Measurements from ENCODE around the gene SLC39A7.

SLC39A7 gene

DNA sequence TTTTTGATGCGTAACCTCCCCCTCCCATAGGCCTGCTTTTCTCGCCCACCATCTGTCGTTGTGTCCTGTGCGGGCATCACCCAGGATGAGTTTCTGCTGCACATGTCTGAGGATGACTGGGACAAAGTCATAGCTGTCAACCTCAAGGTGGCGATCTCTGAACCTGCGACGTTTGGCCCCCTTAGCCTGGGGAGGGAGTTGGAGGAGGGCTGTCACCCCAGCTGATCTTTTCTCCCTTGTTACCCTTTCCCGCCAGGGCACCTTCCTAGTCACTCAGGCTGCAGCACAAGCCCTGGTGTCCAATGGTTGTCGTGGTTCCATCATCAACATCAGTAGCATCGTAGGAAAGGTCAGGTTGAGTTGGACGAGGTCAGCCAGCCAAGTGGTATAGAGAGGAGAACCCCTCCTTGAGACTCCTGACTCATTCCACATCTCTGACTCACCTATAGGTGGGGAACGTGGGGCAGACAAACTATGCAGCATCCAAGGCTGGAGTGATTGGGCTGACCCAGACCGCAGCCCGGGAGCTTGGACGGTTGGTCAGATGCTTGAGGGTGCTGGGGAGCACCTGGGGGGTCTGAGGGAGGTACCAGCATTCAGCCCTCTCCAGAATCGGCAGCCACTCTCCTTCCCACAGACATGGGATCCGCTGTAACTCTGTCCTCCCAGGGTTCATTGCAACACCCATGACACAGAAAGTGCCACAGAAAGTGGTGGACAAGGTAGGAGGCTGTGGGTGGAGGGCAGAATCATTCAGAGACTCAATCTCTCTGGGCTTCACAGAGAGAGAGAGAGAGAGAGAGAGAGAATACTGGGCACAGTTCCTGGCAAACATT lies 4.7 kb downstream of the SLC39A7 start:
- peak overlapping the region; percentile 92 for H3K27ac ChIP-seq (ENCODE audit: insufficient read depth, low read depth, low read length, poor library complexity, severe bottlenecking)
- H3K27me3 ChIP-seq (ENCODE audit: control insufficient read depth, insufficient read depth, low read length, poor library complexity, severe bottlenecking) = peaks cover 8% of the 10 kb centered on the region
- H3K9me3 ChIP-seq (ENCODE audit: control insufficient read depth, low read length) = no peaks in the 10 kb centered on the region
- peaks cover 46% of the 10 kb centered on the region for H3K4me1 ChIP-seq (ENCODE audit: control insufficient read depth, insufficient read depth, low read length)
- 25 to 27% methylated on average over 17 of the region's 17 CpGs for whole genome bisulfite sequencing, 2 experiments
- peaks cover 28% of the 10 kb centered on the region for H3K36me3 ChIP-seq (ENCODE audit: control insufficient read depth, insufficient read depth, low read length)
- H3K4me3 ChIP-seq (ENCODE audit: insufficient read depth, low read depth, low read length) = peak overlapping the region; percentile 60

DNA sequence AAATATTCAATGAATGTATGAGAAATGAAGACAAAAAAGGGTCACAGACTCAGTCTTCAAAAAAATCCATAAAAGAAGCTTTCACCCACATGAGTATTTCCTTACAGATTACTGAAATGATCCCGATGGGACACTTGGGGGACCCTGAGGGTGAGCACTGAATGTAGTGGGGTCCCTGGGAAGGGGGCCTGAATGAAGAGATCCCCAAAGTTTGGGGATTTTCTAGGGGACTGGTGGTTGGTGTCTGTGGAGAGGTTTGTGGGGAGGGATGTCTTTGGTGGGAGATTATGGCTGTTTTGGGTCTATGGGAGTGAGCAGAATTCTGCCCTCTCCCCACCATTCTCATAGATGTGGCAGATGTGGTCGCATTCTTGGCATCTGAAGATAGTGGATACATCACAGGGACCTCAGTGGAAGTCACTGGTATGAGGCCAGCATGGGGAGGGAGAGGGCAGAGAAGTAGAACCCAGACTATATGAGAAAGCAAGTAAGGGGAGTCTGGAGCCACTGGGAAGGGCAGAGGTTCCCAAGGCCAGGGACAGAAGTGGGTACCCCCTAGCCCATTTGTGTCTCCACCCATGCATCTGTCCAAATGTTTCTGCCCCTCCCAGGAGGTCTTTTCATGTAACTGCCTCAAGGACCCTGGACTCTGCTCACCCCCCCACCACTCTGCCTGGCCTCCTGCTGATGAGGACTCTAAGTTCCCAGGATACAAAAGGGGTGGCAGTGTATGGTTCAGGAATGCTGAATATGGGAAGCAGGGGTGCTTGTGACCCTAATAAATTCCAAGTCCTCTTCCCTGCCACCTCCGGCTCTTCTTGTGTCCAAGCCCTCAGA lies 5.6 kb downstream of the SLC39A7 start:
- no peaks in the 10 kb centered on the region for H3K9me3 ChIP-seq (ENCODE audit: control insufficient read depth, low read length)
- H3K27ac ChIP-seq (ENCODE audit: insufficient read depth, low read depth, low read length, poor library complexity, severe bottlenecking) = peak overlapping the region; percentile 92
- peaks cover 46% of the 10 kb centered on the region for H3K4me1 ChIP-seq (ENCODE audit: control insufficient read depth, insufficient read depth, low read length)
- 48 to 50% methylated on average over 3 of the region's 3 CpGs for WGBS, 2 experiments
- H3K36me3 ChIP-seq (ENCODE audit: control insufficient read depth, insufficient read depth, low read length) = peaks cover 32% of the 10 kb centered on the region
- H3K4me3 ChIP-seq (ENCODE audit: insufficient read depth, low read depth, low read length) = peak overlapping the region; percentile 89
- peaks cover 8% of the 10 kb centered on the region for H3K27me3 ChIP-seq (ENCODE audit: control insufficient read depth, insufficient read depth, low read length, poor library complexity, severe bottlenecking)

DNA sequence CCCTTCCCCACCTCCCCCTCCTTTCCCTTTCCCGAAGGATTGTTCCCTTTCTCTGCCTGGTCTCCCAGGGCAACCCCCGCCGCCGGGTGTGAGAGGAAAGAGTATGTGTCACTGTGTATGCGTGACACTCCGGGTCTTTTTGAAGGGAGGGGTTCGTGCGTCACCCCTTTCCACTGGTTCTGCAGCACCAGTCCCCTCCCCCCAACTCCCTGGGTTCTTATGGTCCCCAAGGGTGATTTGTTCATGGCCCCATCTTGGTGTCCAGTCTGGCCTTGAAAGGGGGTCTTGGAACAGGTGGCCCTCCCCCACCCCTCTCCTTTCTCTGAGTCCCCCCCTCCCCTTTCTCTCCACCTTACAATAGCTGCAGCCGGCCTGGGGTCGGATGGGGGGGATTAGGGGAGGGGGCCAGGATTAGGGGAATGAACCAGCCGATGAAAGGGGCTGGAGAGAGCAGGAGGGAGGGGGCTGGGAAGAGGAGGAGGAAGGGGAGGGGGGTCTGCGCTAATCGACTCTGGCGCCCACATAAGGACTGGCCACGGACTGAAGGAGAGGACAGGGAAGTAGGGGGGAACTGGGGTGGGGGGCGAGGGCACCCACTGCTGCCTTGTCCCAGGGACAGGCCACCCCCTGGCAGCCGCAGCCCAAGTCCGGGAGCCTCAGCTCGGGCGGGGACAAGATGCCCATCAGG lies 6.3 kb downstream of the SLC39A7 start:
- Histone ChIP-seq H3K27me3 (ENCODE audit: control insufficient read depth, insufficient read depth, low read length, poor library complexity, severe bottlenecking) (peaks cover 8% of the 10 kb centered on the region), H3K36me3 (ENCODE audit: control insufficient read depth, insufficient read depth, low read length) (peaks cover 37% of the 10 kb centered on the region), H3K4me3 (ENCODE audit: insufficient read depth, low read depth, low read length) (peak overlapping the region; percentile 89), H3K9me3 (ENCODE audit: control insufficient read depth, low read length) (no peaks in the 10 kb centered on the region), H3K27ac (ENCODE audit: insufficient read depth, low read depth, low read length, poor library complexity, severe bottlenecking) (peak overlapping the region; percentile 92), H3K4me1 (ENCODE audit: control insufficient read depth, insufficient read depth, low read length) (peaks cover 40% of the 10 kb centered on the region)
- 1 to 2% methylated on average over 19 to 20 of the region's 20 CpGs for WGBS, 2 experiments

DNA sequence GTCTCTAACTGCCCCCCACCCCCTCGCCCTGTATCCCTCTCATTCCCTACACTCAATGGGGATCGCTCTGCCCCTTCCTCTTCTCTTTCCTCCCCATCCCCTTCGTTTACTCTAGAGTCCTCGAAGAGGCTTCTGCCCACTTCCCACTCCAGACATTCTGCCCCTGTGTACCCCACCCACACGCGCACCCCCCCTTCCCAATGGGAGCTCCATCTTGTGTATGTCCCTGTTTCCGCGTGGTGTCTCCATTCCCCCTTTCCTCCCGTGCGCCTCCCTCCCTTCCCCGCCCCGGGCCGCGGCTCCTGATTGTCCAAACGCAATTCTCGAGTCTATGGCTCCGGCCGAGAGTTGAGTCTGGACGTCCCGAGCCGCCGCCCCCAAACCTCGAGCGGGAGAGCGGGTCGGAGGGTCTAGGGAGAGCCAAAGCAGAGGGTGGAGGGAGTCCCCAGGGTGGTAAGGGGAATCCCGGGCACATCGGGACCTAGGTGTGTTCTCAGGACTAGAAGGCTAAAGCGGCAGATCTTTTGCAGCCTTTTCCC lies 7.0 kb downstream of the SLC39A7 start:
- Histone ChIP-seq H3K4me3 (ENCODE audit: insufficient read depth, low read depth, low read length) (peak overlapping the region; percentile 89), H3K27me3 (ENCODE audit: control insufficient read depth, insufficient read depth, low read length, poor library complexity, severe bottlenecking) (peaks cover 8% of the 10 kb centered on the region), H3K36me3 (ENCODE audit: control insufficient read depth, insufficient read depth, low read length) (peaks cover 34% of the 10 kb centered on the region), H3K27ac (ENCODE audit: insufficient read depth, low read depth, low read length, poor library complexity, severe bottlenecking) (peak overlapping the region; percentile 92), H3K4me1 (ENCODE audit: control insufficient read depth, insufficient read depth, low read length) (peaks cover 43% of the 10 kb centered on the region), H3K9me3 (ENCODE audit: control insufficient read depth, low read length) (no peaks in the 10 kb centered on the region)
- 1% methylated on average over 29 of the region's 29 CpGs for WGBS, 2 experiments

DNA sequence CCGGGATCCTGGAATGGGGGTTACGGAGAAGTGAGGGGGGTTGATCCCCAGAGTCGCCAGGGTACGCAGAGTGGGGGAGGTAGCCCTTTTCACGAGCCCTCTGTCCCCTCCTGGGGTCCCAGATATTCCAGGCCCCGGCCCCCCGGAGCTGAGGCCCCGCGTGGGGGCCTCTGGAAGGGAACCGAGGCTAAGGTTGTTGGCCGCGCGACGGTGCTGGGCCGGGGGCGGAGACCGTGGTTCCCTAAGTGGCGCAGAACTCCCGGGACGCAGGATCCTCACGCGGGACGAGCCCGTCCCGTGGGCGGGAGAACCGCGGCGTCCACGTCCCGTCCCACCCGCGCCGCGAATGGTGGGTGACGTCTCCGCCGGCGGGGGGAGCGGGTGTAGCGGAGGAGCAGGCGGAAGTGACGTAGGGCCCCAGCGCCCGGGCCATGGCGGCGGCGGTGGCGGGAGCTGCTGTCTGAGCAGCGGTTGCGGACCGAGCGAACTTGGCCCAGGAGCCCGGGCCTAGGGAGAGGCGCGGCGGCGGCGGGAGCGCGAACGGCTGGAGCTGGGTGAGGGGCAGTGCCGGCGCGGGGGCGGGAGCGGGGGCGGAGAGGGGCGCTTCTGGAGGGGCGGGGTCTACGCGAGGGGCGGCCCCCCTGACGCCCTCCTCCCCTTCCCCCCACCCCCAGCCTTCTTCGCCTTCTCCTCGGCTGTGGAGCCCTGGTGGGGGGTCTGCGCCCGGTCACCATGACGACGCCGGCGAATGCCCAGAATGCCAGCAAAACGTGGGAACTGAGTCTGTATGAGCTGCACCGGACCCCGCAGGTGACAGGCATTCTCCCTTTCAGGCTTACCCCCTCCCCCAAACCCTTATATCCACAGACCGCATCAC lies 7.7 kb downstream of the SLC39A7 start, which contains the start of gene RING1:
RING1 (plus strand) TSS at position 410 of the 877 bp plus-strand sequence; CDS start at position 733, 323 bp downstream.
- peak within 1 kb of the TSS; percentile 89 for H3K4me3 ChIP-seq (ENCODE audit: insufficient read depth, low read depth, low read length)
- peaks cover 45% of the 10 kb centered on the region for H3K4me1 ChIP-seq (ENCODE audit: control insufficient read depth, insufficient read depth, low read length)
- peaks cover 9% of the 10 kb centered on the region for H3K27me3 ChIP-seq (ENCODE audit: control insufficient read depth, insufficient read depth, low read length, poor library complexity, severe bottlenecking)
- peak within 1 kb of the TSS; percentile 92 for H3K27ac ChIP-seq (ENCODE audit: insufficient read depth, low read depth, low read length, poor library complexity, severe bottlenecking)
- WGBS, 2 experiments = 0 to 1% methylated on average over 81 to 86 of the region's 86 CpGs
- H3K9me3 ChIP-seq (ENCODE audit: control insufficient read depth, low read length) = no peaks in the 10 kb centered on the region
- H3K36me3 ChIP-seq (ENCODE audit: control insufficient read depth, insufficient read depth, low read length) = peaks cover 27% of the 10 kb centered on the region

DNA sequence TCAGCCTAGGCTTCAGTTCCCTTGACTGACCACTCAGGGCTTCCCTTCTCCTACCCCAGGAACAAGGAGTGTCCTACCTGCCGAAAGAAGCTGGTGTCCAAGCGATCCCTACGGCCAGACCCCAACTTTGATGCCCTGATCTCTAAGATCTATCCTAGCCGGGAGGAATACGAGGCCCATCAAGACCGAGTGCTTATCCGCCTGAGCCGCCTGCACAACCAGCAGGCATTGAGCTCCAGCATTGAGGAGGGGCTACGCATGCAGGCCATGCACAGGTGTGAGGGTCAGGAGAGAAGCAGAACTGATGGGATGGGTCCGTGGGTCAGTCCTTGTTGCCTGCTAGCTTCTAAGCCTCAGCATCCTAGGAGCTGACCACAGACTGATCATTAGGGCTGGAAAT lies 9.2 kb downstream of the SLC39A7 start:
- H3K9me3 ChIP-seq (ENCODE audit: control insufficient read depth, low read length) = no peaks in the 10 kb centered on the region
- 94 to 96% methylated on average over 10 of the region's 10 CpGs for WGBS, 2 experiments
- peaks cover 23% of the 10 kb centered on the region for H3K36me3 ChIP-seq (ENCODE audit: control insufficient read depth, insufficient read depth, low read length)
- H3K4me1 ChIP-seq (ENCODE audit: control insufficient read depth, insufficient read depth, low read length) = peaks cover 42% of the 10 kb centered on the region
- H3K4me3 ChIP-seq (ENCODE audit: insufficient read depth, low read depth, low read length) = no peak overlapping the region
- no peak overlapping the region for H3K27ac ChIP-seq (ENCODE audit: insufficient read depth, low read depth, low read length, poor library complexity, severe bottlenecking)
- H3K27me3 ChIP-seq (ENCODE audit: control insufficient read depth, insufficient read depth, low read length, poor library complexity, severe bottlenecking) = peaks cover 25% of the 10 kb centered on the region

DNA sequence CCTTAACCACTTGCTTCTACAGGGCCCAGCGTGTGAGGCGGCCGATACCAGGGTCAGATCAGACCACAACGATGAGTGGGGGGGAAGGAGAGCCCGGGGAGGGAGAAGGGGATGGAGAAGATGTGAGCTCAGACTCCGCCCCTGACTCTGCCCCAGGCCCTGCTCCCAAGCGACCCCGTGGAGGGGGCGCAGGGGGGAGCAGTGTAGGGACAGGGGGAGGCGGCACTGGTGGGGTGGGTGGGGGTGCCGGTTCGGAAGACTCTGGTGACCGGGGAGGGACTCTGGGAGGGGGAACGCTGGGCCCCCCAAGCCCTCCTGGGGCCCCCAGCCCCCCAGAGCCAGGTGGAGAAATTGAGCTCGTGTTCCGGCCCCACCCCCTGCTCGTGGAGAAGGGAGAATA lies 10.5 kb downstream of the SLC39A7 start:
- peaks cover 29% of the 10 kb centered on the region for H3K27me3 ChIP-seq (ENCODE audit: control insufficient read depth, insufficient read depth, low read length, poor library complexity, severe bottlenecking)
- no peaks in the 10 kb centered on the region for H3K9me3 ChIP-seq (ENCODE audit: control insufficient read depth, low read length)
- no peak overlapping the region for H3K27ac ChIP-seq (ENCODE audit: insufficient read depth, low read depth, low read length, poor library complexity, severe bottlenecking)
- peaks cover 31% of the 10 kb centered on the region for H3K4me1 ChIP-seq (ENCODE audit: control insufficient read depth, insufficient read depth, low read length)
- WGBS, 2 experiments = 85 to 88% methylated on average over 17 of the region's 17 CpGs
- peaks cover 23% of the 10 kb centered on the region for H3K36me3 ChIP-seq (ENCODE audit: control insufficient read depth, insufficient read depth, low read length)
- H3K4me3 ChIP-seq (ENCODE audit: insufficient read depth, low read depth, low read length) = no peak overlapping the region

DNA sequence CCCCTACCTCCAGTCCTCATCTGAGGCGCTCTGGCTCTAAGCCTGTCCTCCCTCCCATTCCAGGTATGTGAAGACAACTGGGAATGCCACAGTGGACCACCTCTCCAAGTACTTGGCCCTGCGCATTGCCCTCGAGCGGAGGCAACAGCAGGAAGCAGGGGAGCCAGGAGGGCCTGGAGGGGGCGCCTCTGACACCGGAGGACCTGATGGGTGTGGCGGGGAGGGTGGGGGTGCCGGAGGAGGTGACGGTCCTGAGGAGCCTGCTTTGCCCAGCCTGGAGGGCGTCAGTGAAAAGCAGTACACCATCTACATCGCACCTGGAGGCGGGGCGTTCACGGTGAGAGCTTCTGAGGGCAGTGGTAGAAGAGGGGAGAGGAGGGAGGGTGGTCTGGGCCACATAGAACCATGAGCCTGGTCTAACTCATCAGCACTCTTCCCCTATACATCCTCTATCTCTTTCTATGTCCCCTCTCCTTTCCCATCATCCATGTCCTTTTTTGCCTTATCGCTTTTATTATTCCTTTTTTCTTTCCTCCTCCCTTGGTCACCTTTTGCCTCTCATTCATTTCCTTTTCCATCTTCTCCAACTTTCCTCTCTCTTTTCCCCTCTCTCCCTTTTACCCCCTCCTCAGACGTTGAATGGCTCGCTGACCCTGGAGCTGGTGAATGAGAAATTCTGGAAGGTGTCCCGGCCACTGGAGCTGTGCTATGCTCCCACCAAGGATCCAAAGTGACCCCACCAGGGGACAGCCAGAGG lies 11.2 kb downstream of the SLC39A7 start:
- Histone ChIP-seq H3K36me3 (ENCODE audit: control insufficient read depth, insufficient read depth, low read length) (peaks cover 23% of the 10 kb centered on the region), H3K27me3 (ENCODE audit: control insufficient read depth, insufficient read depth, low read length, poor library complexity, severe bottlenecking) (peaks cover 36% of the 10 kb centered on the region), H3K27ac (ENCODE audit: insufficient read depth, low read depth, low read length, poor library complexity, severe bottlenecking) (no peak overlapping the region), H3K4me3 (ENCODE audit: insufficient read depth, low read depth, low read length) (no peak overlapping the region), H3K9me3 (ENCODE audit: control insufficient read depth, low read length) (no peaks in the 10 kb centered on the region), H3K4me1 (ENCODE audit: control insufficient read depth, insufficient read depth, low read length) (peaks cover 30% of the 10 kb centered on the region)
- 66 to 68% methylated on average over 18 of the region's 18 CpGs for WGBS, 2 experiments

DNA sequence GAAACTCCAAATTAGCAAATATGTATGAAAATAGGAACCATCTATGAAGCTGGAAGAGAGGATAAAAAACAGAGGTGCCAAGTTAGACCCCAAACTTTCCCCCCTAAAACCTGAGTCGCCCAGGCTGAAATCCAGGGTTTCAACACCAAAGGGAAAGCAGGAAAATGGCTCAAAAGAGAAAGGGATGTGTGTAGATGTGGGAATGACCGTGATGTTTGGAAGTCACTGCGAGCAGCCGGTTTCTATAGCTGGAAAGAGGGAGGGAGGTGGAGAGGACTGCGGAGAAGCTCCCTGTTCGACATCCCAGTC lies 12.1 kb downstream of the SLC39A7 start:
- peaks cover 46% of the 10 kb centered on the region for H3K27me3 ChIP-seq (ENCODE audit: control insufficient read depth, insufficient read depth, low read length, poor library complexity, severe bottlenecking)
- H3K4me1 ChIP-seq (ENCODE audit: control insufficient read depth, insufficient read depth, low read length) = peaks cover 30% of the 10 kb centered on the region
- no peak overlapping the region for H3K27ac ChIP-seq (ENCODE audit: insufficient read depth, low read depth, low read length, poor library complexity, severe bottlenecking)
- peak overlapping the region; percentile 41 for H3K4me3 ChIP-seq (ENCODE audit: insufficient read depth, low read depth, low read length)
- 5 to 8% methylated on average over 6 of the region's 6 CpGs for WGBS, 2 experiments
- no peaks in the 10 kb centered on the region for H3K9me3 ChIP-seq (ENCODE audit: control insufficient read depth, low read length)
- H3K36me3 ChIP-seq (ENCODE audit: control insufficient read depth, insufficient read depth, low read length) = peaks cover 23% of the 10 kb centered on the region
